GM12878 (cell line): ENCODE results near the gene C16orf46. TPM values are rescaled to one million over a fixed set of nuclear protein-coding genes. Genes with fewer than 3 reads are reported as not detected.

Source experiments
- ATAC-seq: fragments of 200-7000 bp; cut with Tn5 transposase; 3 replicates; pipeline ENCODE4 v1.9.1; 2020; ENCODE audit warnings: mild to moderate bottlenecking, moderate library complexity
- BruUV-seq: library from RNA; stranded (reverse); fragments of 400-500 nt; replicated peaks from 2 replicates; lab custom pipeline; 2021; lab: Mats Ljungman, UMichigan
- CTCF ChIA-PET: fragments of 300-600 bp; sonication (Branson Sonifier 250); formaldehyde crosslinking; extraction: SDS; loops from one replicate; lab custom pipeline; 2021; ENCODE audit warnings: inconsistent platforms; lab: Yijun Ruan, JAX
- POLR2A ChIA-PET: fragments of 350-600 bp; formaldehyde crosslinking; extraction: SDS; loops from one replicate; lab custom pipeline; 2021; ENCODE audit warnings: inconsistent platforms; lab: Charles Lee
- RAD21 ChIA-PET: fragments of 300-600 bp; sonication (Branson Sonifier 250); formaldehyde crosslinking; loops from one replicate; lab custom pipeline; 2023; ENCODE audit warnings: antibody characterized with exemption; ENCODE audit not compliant: unreplicated experiment; lab: Charles Lee
- SMC1A ChIA-PET: fragments of 300-600 bp; sonication (Branson Sonifier 250); formaldehyde crosslinking; loops from one replicate; lab custom pipeline; 2023; ENCODE audit not compliant: unreplicated experiment, uncharacterized antibody; lab: Charles Lee
- DNase-seq: peaks from one replicate; pipeline ENCODE4 v3.0.0-alpha.2; 2011; ENCODE audit warnings: low read depth, low spot score
- FAIRE-seq: peaks from 3 replicates; lab custom pipeline; 2011; peaks lifted over from hg19 to GRCh38; lab: Jason Lieb, UNC
- H2AFZ ChIP-seq: 2 replicates; pipeline ENCODE4 v1.6.0; 2011; ENCODE audit warnings: low read depth, low read length, control low read depth; ENCODE audit not compliant: control insufficient read depth
- H3K27ac ChIP-seq: 2 replicates; pipeline ENCODE4 v1.5.1; 2011; ENCODE audit warnings: control low read depth; ENCODE audit not compliant: control insufficient read depth, insufficient read depth
- H3K27me3 ChIP-seq, 2 experiments: replicated peaks in 1 of 2; 2 replicates each; pipeline versions ENCODE4 v1.6.0 to v1.6.1; 2011; ENCODE audit warnings: low read length in 1 of 2; ENCODE audit not compliant: control insufficient read depth in 2 of 2, insufficient read depth in 2 of 2
- H3K36me3 ChIP-seq, 2 experiments: 2 replicates each; pipeline ENCODE4 v1.5.1; 2011; ENCODE audit warnings: low read length in 1 of 2; ENCODE audit not compliant: control insufficient read depth in 2 of 2, insufficient read depth in 2 of 2
- H3K4me1 ChIP-seq: 2 replicates; pipeline ENCODE4 v1.6.1; 2011; ENCODE audit warnings: mild to moderate bottlenecking, low read length, moderate library complexity, mixed read lengths; ENCODE audit not compliant: control insufficient read depth, insufficient read depth
- H3K4me2 ChIP-seq: 2 replicates; pipeline ENCODE4 v1.6.0; 2011; ENCODE audit warnings: control low read depth; ENCODE audit not compliant: control insufficient read depth, insufficient read depth
- H3K4me3 ChIP-seq: fragments of 200-600 bp; sonication (generic); 2 replicates; pipeline ENCODE4 v1.5.1; 2016
- H3K79me2 ChIP-seq: 2 replicates; pipeline ENCODE4 v1.6.0; 2011; ENCODE audit warnings: low read length; ENCODE audit not compliant: control insufficient read depth, insufficient read depth
- H3K9ac ChIP-seq: 2 replicates; pipeline ENCODE4 v1.8.0; 2011; ENCODE audit warnings: low read length, control low read depth, mixed read lengths; ENCODE audit not compliant: control insufficient read depth, insufficient read depth
- H3K9me3 ChIP-seq: replicated peaks from 3 replicates; pipeline ENCODE4 v1.5.1; 2011; ENCODE audit warnings: mild to moderate bottlenecking, low read length; ENCODE audit not compliant: control insufficient read depth, insufficient read depth
- H4K20me1 ChIP-seq: 2 replicates; pipeline ENCODE4 v1.6.0; 2011; ENCODE audit not compliant: control insufficient read depth, insufficient read depth
- CBFB ChIP-seq: IDR thresholded peaks from 2 replicates; pipeline ENCODE4 v1.6.1; 2016; ENCODE audit warnings: antibody characterized with exemption, low read depth
- CBX3 ChIP-seq: fragments of 200-600 bp; sonication (generic); IDR thresholded peaks from 2 replicates; pipeline ENCODE4 v1.6.1; 2016; ENCODE audit warnings: low read depth, borderline replicate concordance
- CREM ChIP-seq: IDR thresholded peaks from 2 replicates; pipeline ENCODE4 v1.6.1; 2014; ENCODE audit warnings: antibody characterized with exemption, low read depth
- ESRRA ChIP-seq: IDR thresholded peaks from 2 replicates; pipeline ENCODE4 v1.6.1; 2012; ENCODE audit warnings: mild to moderate bottlenecking, low read length, improper control_type of control experiment
- HSF1 ChIP-seq: fragments of 150-350 bp; IDR thresholded peaks from 2 replicates; pipeline ENCODE4 v1.6.1; 2014; ENCODE audit warnings: mild to moderate bottlenecking, low read depth, low read length
- IKZF1 ChIP-seq: fragments of 450-650 bp; conservative IDR thresholded peaks from 2 replicates; pipeline ENCODE4 v1.6.1; 2017; ENCODE audit warnings: antibody characterized with exemption, mild to moderate bottlenecking
- IRF5 ChIP-seq: fragments of 450-650 bp; IDR thresholded peaks from 2 replicates; pipeline ENCODE4 v1.6.1; 2017; ENCODE audit warnings: borderline replicate concordance
- MTA3 ChIP-seq: IDR thresholded peaks from 2 replicates; pipeline ENCODE4 v1.6.1; 2012; ENCODE audit warnings: low read length, inconsistent platforms, borderline replicate concordance
- POU2F2 ChIP-seq: IDR thresholded peaks from 3 replicates; pipeline ENCODE4 v1.6.1; 2011; ENCODE audit warnings: low read depth, mild to moderate bottlenecking, low read length, borderline replicate concordance
- RCOR1 ChIP-seq: conservative IDR thresholded peaks from 2 replicates; pipeline ENCODE4 v1.6.1; 2012; ENCODE audit warnings: low read depth, low read length, improper control_type of control experiment
- YBX1 ChIP-seq: fragments of 450-650 bp; IDR thresholded peaks from 2 replicates; pipeline ENCODE4 v1.6.1; 2016; ENCODE audit warnings: antibody characterized with exemption
- YY1 ChIP-seq: IDR thresholded peaks from 2 replicates; pipeline ENCODE4 v1.6.1; 2011; ENCODE audit warnings: low read depth, mild to moderate bottlenecking, low read length
- ZNF207 ChIP-seq: fragments of 450-650 bp; IDR thresholded peaks from 2 replicates; pipeline ENCODE4 v1.6.1; 2014; ENCODE audit warnings: antibody characterized with exemption, mild to moderate bottlenecking, borderline replicate concordance
- ZNF274 ChIP-seq: IDR thresholded peaks from one replicate; pipeline ENCODE4 v1.8.0; 2011; ENCODE audit not compliant: insufficient read length, insufficient read depth
- ZNF687 ChIP-seq: fragments of 450-650 bp; IDR thresholded peaks from 2 replicates; pipeline ENCODE4 v1.6.1; 2017; ENCODE audit warnings: mild to moderate bottlenecking, moderate library complexity
- WGBS: methylation state at CpG from one replicate; pipeline ENCODE4 v1.1.6; 2016; ENCODE audit warnings: low lambda C conversion rate; ENCODE audit not compliant: insufficient replicate concordance, insufficient coverage; ENCODE audit errors: missing lambda C conversion rate; 5-methylcytosine and 5-hydroxymethylcytosine counted together
- in situ Hi-C: fragments of 300-500 bp; cut with MboI; formaldehyde crosslinking; loops from 9 replicates; pipeline ENCODE4 v1.14.3; 2018; ENCODE audit warnings: mixed read lengths
- intact Hi-C: fragments of 100-400 bp; cut with micrococcal nuclease; formaldehyde crosslinking; loops from one replicate; pipeline ENCODE4 v1.14.2; 2022; ENCODE audit not compliant: unreplicated experiment
- polyA plus RNA-seq, 11 experiments: library from polyadenylated mRNA; depleted of rRNA in 4 of 11; unstranded in 6 of 11; stranded (reverse) in 5 of 11; fragments of >200 nt; fragmentation: Nextera tagmentation in 4 of 11; fragmentation: Illumina TruSeq in 1 of 11; extraction: Ambion mirVana in 4 of 11; extraction: Trizol in 1 of 11; gene quantifications; 1 replicate in 1 of 11; 2 replicates in 10 of 11; pipeline versions ENCODE4 v1.2.1 to v1.2.3, GENCODE V29; 2011 to 2016; ENCODE audit warnings: inconsistent platforms in 2 of 11, missing spikeins in 2 of 11, low read depth in 1 of 11
- total RNA-seq, 4 experiments: library from RNA; depleted of rRNA in 3 of 4; stranded (reverse); fragments of >200 nt in 3 of 4; fragmentation: Illumina TruSeq in 1 of 4; extraction: Trizol in 1 of 4; gene quantifications; 2 replicates each; pipeline versions ENCODE4 v1.2.1 to v1.2.3, GENCODE V29; 2013 to 2021

The C16orf46 gene
- total and polyA plus RNA-seq, 10 of the 15 experiments (the other 5 are each of a cell fraction or from before 2014, with no cell fraction given), result 0.04 to 0.46 (median 0.14) TPM; not detected in 6

- no peak for FAIRE-seq
- RAD21 ChIA-PET, result no interaction called here
Observed at GRCh38 chr16:81040842-81041241, 36.2 kb downstream of the C16orf46 start.

More at GRCh38 chr16:81040842-81041241, 36.2 kb downstream of the C16orf46 start:
- Histone ChIP-seq H3K27ac (no peak overlapping the region), H3K4me2 (no peak overlapping the region), H3K36me3 (peaks cover 0 to 18% of the 10 kb centered on the region in 2 experiments; a peak in 1 of 4 replicates), H3K27me3 (no peaks in the 10 kb centered on the region), H3K79me2 (peaks cover 13% of the 10 kb centered on the region), H4K20me1 (no peaks in the 10 kb centered on the region), H2AFZ (no peak overlapping the region), H3K9ac (no peak overlapping the region), H3K4me3 (no peak overlapping the region), H3K4me1 (no peaks in the 10 kb centered on the region), H3K9me3 (no peaks in the 10 kb centered on the region)
- SMC1A ChIA-PET, result interaction anchor here (1.1 kb wide), 1 partner anchor 36 kb away, joined by 3 read pairs; the partner anchor contains the start of gene C16orf46
- TF ChIP-seq CREM (no peak), HSF1 (no peak), IKZF1 (no peak), YY1 (no peak), ESRRA (no peak), IRF5 (no peak), RCOR1 (no peak), ZNF207 (no peak), ZNF687 (no peak), ZNF274 (no peak), YBX1 (no peak), CBFB (no peak), POU2F2 (no peak), CBX3 (no peak), MTA3 (no peak)
- CTCF ChIA-PET, result interaction anchor here (1.3 kb wide), 1 partner anchor 36 kb away, joined by 5 read pairs; no protein-coding TSS in a partner anchor
- ATAC-seq, result no peak
- DNase-seq, result no peak
- BruUV-seq, result no TSS peak
- POLR2A ChIA-PET, result no interaction called here
- in situ Hi-C loops (no loop called here), intact Hi-C loops (no loop called here)
- WGBS, result 81% methylated on average over 5 of the region's 5 CpGs
